Mucosa of descending colon (tissue), 3 donors: ENCODE results near the gene METTL25B. TPM values are rescaled to one million over a fixed set of nuclear protein-coding genes. Genes with fewer than 3 reads are reported as not detected.

ENCODE experiments used
- ATAC-seq: fragments of 200-7000 bp; cut with Tn5 transposase; one replicate; pipeline ENCODE4 v1.9.1; 2020; ENCODE audit warnings: mild to moderate bottlenecking, moderate library complexity
- DNase-seq, 3 donors: peaks; one replicate each; pipeline ENCODE4 v3.0.0-alpha.2; 2020
- H3K36me3 ChIP-seq: fragments of 200-600 bp; one replicate; pipeline ENCODE4 v1.8.0; 2021; ENCODE audit warnings: low read depth, mild to moderate bottlenecking
- H3K4me1 ChIP-seq: fragments of 200-600 bp; one replicate; pipeline ENCODE4 v1.8.0; 2021; ENCODE audit warnings: low read depth, mild to moderate bottlenecking
- H3K4me3 ChIP-seq: fragments of 200-600 bp; one replicate; pipeline ENCODE4 v1.8.0; 2021; ENCODE audit warnings: mild to moderate bottlenecking
- H3K9me3 ChIP-seq: fragments of 200-600 bp; one replicate; pipeline ENCODE4 v1.8.0; 2021; ENCODE audit warnings: mild to moderate bottlenecking
- CTCF ChIP-seq: fragments of 200-600 bp; IDR thresholded peaks from one replicate; pipeline ENCODE4 v1.8.0; 2022; ENCODE audit warnings: antibody characterized with exemption, mild to moderate bottlenecking
- intact Hi-C, 2 donors: fragments of 100-400 bp; cut with DNase I in 1 of 2; cut with micrococcal nuclease in 1 of 2; formaldehyde crosslinking; loops; one replicate each; pipeline versions ENCODE4 v1.11.0 to v1.11.1; 2022; cut with DNase I, micrococcal nuclease
- total RNA-seq, 3 donors: library from RNA; stranded (reverse); fragmentation: NEBNext Ultra II Directional in 2 of 3; extraction: Animal tissue kit (Norgen Biotek cat#: 25700) in 2 of 3; gene quantifications; one replicate each; pipeline versions ENCODE4 v1.2.1 to v1.2.4, GENCODE V29; 2021 to 2023
- donor health status: DM: no; HTN: no; CAD: no; lungs with moderate emphysema.
- donor health status: DM: no; HTN: no; CAD: no.
- donor health status: DM: no; HTN: yes; CAD: no.

Gene METTL25B
- total RNA-seq, 3 donors from 2014 or later, result 35.1 to 58.6 (median 44.4) TPM

DNA sequence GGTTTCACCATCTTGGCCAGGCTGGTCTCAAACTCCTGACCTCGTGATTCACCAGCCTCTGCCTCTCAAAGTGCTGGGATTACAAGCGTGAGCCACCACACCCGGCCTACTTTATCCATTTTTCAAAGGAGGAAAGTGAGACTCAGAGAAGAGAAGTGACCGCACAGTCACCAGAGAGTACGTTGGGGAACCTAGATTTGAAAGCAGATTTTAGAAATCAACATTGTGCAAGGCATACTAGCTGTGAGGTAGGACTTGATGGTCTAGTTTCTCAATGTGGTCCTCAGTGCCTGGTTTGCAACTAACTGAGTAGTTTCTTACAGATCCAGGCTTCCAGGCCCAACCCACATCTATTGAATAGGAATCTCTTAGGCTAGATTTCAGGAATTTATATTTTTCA, 37.4 kb downstream of the METTL25B start:
- H3K9me3 ChIP-seq, result no peaks in the 10 kb centered on the region
- TF ChIP-seq CTCF, result no peak
- DNase-seq, result no peak
- intact Hi-C loops, result no loop called here
- peaks cover 20% of the 10 kb centered on the region for H3K4me1 ChIP-seq
- no peak for ATAC-seq
- peaks cover 6% of the 10 kb centered on the region for H3K36me3 ChIP-seq
- H3K4me3 ChIP-seq, result no peak overlapping the region

DNA sequence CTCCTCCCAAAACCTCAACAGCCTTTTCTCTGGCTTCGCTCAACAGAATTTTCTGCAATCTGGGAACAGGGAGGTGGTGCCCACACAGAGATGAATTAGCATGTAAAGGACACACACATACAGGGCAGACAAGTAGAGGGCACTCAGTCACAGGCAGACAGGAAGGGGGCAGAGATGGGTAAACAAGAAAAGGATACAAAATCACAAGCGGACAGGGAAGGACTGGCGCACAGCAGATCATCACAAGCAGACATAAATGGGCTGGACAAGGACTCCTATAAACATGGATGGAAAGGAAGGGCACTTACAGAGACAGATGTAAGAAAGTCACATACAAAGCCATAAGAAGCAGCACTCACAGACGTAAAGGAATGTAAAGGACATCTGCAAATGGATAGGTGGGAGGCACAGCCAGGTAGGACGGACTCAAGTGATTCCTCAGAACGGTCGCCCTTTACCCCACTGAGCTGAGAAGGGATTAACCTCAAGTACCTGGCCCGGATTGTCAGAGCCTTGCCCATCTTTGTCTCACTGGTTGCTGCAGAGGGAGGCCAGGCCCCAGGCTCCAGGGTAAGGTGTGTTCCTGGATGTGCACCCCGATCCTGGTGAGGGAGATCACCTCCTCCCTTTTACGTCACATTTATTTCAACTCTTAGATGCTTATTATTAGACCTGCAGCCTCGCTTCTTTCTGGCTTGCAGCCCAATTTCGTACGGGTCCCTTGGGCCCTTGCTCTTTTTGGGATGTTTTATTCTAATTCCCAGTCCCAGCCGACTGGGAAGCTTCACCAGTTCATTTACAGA, 38.2 kb downstream of the METTL25B start:
- DNase-seq (peak in 2 of 3 donors; percentile 69 to 71), ATAC-seq (peak; percentile 26)
- intact Hi-C loops, result no loop called here
- H3K9me3 ChIP-seq, result no peaks in the 10 kb centered on the region
- H3K36me3 ChIP-seq, result peaks cover 6% of the 10 kb centered on the region
- H3K4me3 ChIP-seq, result peak overlapping the region; percentile 91
- peaks cover 20% of the 10 kb centered on the region for H3K4me1 ChIP-seq
- TF ChIP-seq CTCF, result no peak

- Histone ChIP-seq H3K36me3 (peaks cover 6% of the 10 kb centered on the region), H3K4me1 (peaks cover 20% of the 10 kb centered on the region), H3K9me3 (no peaks in the 10 kb centered on the region), H3K4me3 (peak within 1 kb of the TSS; percentile 91)
- TF ChIP-seq CTCF, result no peak
- DNase-seq (peak; percentile 97 to 98 (median 97)), ATAC-seq (peak; percentile 94)
- intact Hi-C loops, result no loop called here
Measured at GRCh38 chr1:156767101-156767878, 39.0 kb downstream of the METTL25B start, which contains the start of gene PRCC. Gene PRCC (plus strand): TSS chr1:156767535. CDS start chr1:156767772, 237 bp downstream.

- peaks cover 20% of the 10 kb centered on the region for H3K4me1 ChIP-seq
- intact Hi-C loops, result no loop called here
Measured at GRCh38 chr1:156767879-156768604, 39.8 kb downstream of the METTL25B start.

More at GRCh38 chr1:156767879-156768604, 39.8 kb downstream of the METTL25B start:
- H3K36me3 ChIP-seq, result peaks cover 6% of the 10 kb centered on the region
- H3K4me3 ChIP-seq, result peak overlapping the region; percentile 91
- no peak for TF ChIP-seq CTCF
- H3K9me3 ChIP-seq, result no peaks in the 10 kb centered on the region
- ATAC-seq (peak; percentile 2), DNase-seq (peak in 2 of 3 donors; percentile 45 to 67)
